B cell (primary cell): ENCODE data around the gene ENTPD1. TPM values are rescaled to one million over a fixed set of nuclear protein-coding genes. Genes with fewer than 3 reads are reported as not detected.
"Not testable (repeated sequence)": the region's sequence is repeated elsewhere in the genome, so short reads cannot be mapped to it uniquely, and the experiment has no call there.

Source experiments
- ATAC-seq: fragments of 200-7000 bp; cut with Tn5 transposase; one replicate; pipeline ENCODE4 v1.10.0; 2021; ENCODE audit warnings: low read depth, mild to moderate bottlenecking, moderate number of reproducible peaks, moderate library complexity
- CTCF ChIA-PET: fragments of 350-600 bp; sonication (Branson Sonifier 250); formaldehyde crosslinking; loops from one replicate; lab custom pipeline; 2021; ENCODE audit warnings: antibody characterized with exemption, inconsistent platforms; lab: Charles Lee
- POLR2A ChIA-PET: fragments of 350-600 bp; sonication (Branson Sonifier 250); formaldehyde crosslinking; loops from one replicate; lab custom pipeline; 2021; ENCODE audit warnings: antibody characterized with exemption; lab: Charles Lee
- DNase-seq: peaks from one replicate; pipeline ENCODE4 v3.0.0; 2013
- H2AFZ ChIP-seq: 2 replicates; pipeline ENCODE4 v1.6.1; 2012; ENCODE audit warnings: mild to moderate bottlenecking, low read depth, low read length; ENCODE audit not compliant: insufficient read depth, poor library complexity, severe bottlenecking
- H3K27ac ChIP-seq, 2 donors: 1 replicate in 1 of 2; 2 replicates in 1 of 2; pipeline ENCODE4 v1.5.1; 2012 to 2013; ENCODE audit warnings: low read length in 2 of 2, mild to moderate bottlenecking in 2 of 2, moderate library complexity in 1 of 2
- H3K27me3 ChIP-seq, 4 experiments: fragments of 200-600 bp in 1 of 4; sonication (generic) in 1 of 4; replicated peaks in 1 of 4; 1 replicate in 2 of 4; 2 replicates in 2 of 4; pipeline versions ENCODE4 v1.6.1 to v1.7.0; 2013 to 2016; ENCODE audit warnings: low read length in 3 of 4, mild to moderate bottlenecking in 2 of 4, mixed read lengths in 1 of 4, moderate library complexity in 1 of 4; ENCODE audit not compliant: insufficient read depth in 4 of 4, control insufficient read depth in 3 of 4; ENCODE audit errors: control extremely low read depth in 1 of 4
- H3K36me3 ChIP-seq, 2 experiments: replicated peaks in 1 of 2; 1 replicate in 1 of 2; 2 replicates in 1 of 2; pipeline versions ENCODE4 v1.6.1 to v1.7.1; 2013; ENCODE audit warnings: low read length in 1 of 2; ENCODE audit not compliant: insufficient read depth in 2 of 2, control insufficient read depth in 1 of 2; ENCODE audit errors: control extremely low read depth in 1 of 2, extremely low read depth in 1 of 2
- H3K4me1 ChIP-seq, 2 donors: fragments of 200-600 bp in 1 of 2; sonication (generic) in 1 of 2; 1 replicate in 1 of 2; 2 replicates in 1 of 2; pipeline versions ENCODE4 v1.5.1 to v1.6.1; 2013 to 2017; ENCODE audit warnings: low read length in 2 of 2; ENCODE audit not compliant: control insufficient read depth in 2 of 2, insufficient read depth in 2 of 2
- H3K4me2 ChIP-seq: replicated peaks from 2 replicates; pipeline ENCODE3; 2012; ENCODE audit warnings: mild to moderate bottlenecking, low read depth, low read length; ENCODE audit not compliant: poor library complexity, severe bottlenecking
- H3K4me3 ChIP-seq, 5 experiments: fragments of 200-600 bp in 1 of 5; sonication (generic) in 1 of 5; 1 replicate in 3 of 5; 2 replicates in 2 of 5; pipeline versions ENCODE4 v1.5.1 to v1.7.0; 2011 to 2016; ENCODE audit warnings: low read length in 4 of 5, mild to moderate bottlenecking in 4 of 5, low read depth in 2 of 5, control low read depth in 1 of 5, moderate library complexity in 1 of 5; ENCODE audit not compliant: insufficient read depth in 1 of 5; ENCODE audit errors: control extremely low read depth in 1 of 5, extremely low read depth in 1 of 5
- H3K79me2 ChIP-seq: fragments of 200-600 bp; sonication (generic); one replicate; pipeline ENCODE4 v1.6.0; 2016; ENCODE audit warnings: low read length; ENCODE audit not compliant: control insufficient read depth, insufficient read depth
- H3K9ac ChIP-seq: fragments of 200-600 bp; sonication (generic); 2 replicates; pipeline ENCODE4 v1.6.1; 2017; ENCODE audit warnings: mild to moderate bottlenecking, low read length, moderate library complexity
- H3K9me3 ChIP-seq, 3 donors: one replicate each; pipeline versions ENCODE4 v1.6.1 to v1.7.1; 2013; ENCODE audit warnings: low read length in 2 of 3; ENCODE audit not compliant: control insufficient read depth in 2 of 3, insufficient read depth in 1 of 3; ENCODE audit errors: control extremely low read depth in 1 of 3
- H4K20me1 ChIP-seq: 2 replicates; pipeline ENCODE4 v1.6.0; 2012; ENCODE audit warnings: mild to moderate bottlenecking, low read length; ENCODE audit not compliant: insufficient read depth, control insufficient read depth, poor library complexity, severe bottlenecking
- H3K27ac Mint-ChIP-seq: one replicate; pipeline ENCODE4 v1.8.0; 2021; ENCODE audit warnings: mixed read lengths
- H3K27me3 Mint-ChIP-seq: one replicate; pipeline ENCODE4 v1.8.0; 2021; ENCODE audit warnings: mixed read lengths
- H3K4me1 Mint-ChIP-seq: one replicate; pipeline ENCODE4 v1.8.0; 2021; ENCODE audit warnings: mixed read lengths
- H3K4me3 Mint-ChIP-seq: one replicate; pipeline ENCODE4 v1.8.0; 2021; ENCODE audit warnings: mixed read lengths
- H3K9me3 Mint-ChIP-seq: one replicate; pipeline ENCODE4 v1.8.0; 2022; ENCODE audit warnings: mixed read lengths; ENCODE audit not compliant: insufficient read depth
- WGBS: methylation state at CpG from one replicate; pipeline ENCODE4 v1.1.5; 2013; ENCODE audit warnings: missing lambda C conversion rate; ENCODE audit not compliant: insufficient coverage; 5-methylcytosine and 5-hydroxymethylcytosine counted together
- intact Hi-C: fragments of 100-400 bp; cut with micrococcal nuclease; formaldehyde crosslinking; loops from one replicate; pipeline ENCODE4 v1.10.0; 2022
- polyA plus RNA-seq: library from polyadenylated mRNA; depleted of rRNA; stranded (reverse); fragments of >200 nt; gene quantifications from 2 replicates; pipeline ENCODE4 v1.2.3, GENCODE V29; 2012
- total RNA-seq, 2 donors: library from RNA; stranded (reverse); fragments of 120-200 nt in 1 of 2; gene quantifications; 1 replicate in 1 of 2; 2 replicates in 1 of 2; pipeline versions ENCODE4 v1.2.3 to v1.2.4, GENCODE V29; 2013 to 2022

Gene ENTPD1
- total and polyA plus RNA-seq, 2 donors (not counting 1 experiment from before 2014, with no cell fraction given), result 25.9 to 96.3 TPM

DNA sequence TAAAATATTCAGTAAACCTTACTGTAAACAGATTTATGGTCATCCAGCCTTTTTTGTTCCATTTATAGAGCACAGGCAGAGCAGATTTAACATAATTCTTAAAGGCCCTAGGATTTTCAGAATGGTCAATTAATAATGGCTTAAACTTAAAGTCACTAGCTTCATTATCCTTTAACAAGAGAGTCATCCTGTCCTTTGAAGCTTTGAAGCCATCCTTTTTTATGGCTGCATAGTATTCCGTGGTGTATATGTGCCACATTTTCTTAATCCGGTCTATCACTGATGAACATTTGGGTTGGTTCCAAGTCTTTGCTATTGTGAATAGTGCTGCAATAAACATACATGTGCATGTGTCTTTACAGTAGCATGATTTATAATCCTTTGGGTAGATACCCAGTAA lies 17.5 kb downstream of the ENTPD1 start:
- POLR2A ChIA-PET, ATAC-seq, H3K9me3 ChIP-seq, H2AFZ ChIP-seq, intact Hi-C loops, H3K27me3 Mint-ChIP-seq, H3K27me3 ChIP-seq, H4K20me1 ChIP-seq, H3K4me3 ChIP-seq, H3K27ac ChIP-seq, DNase-seq, H3K9me3 Mint-ChIP-seq, H3K4me2 ChIP-seq, H3K4me3 Mint-ChIP-seq, H3K9ac ChIP-seq: not testable (repeated sequence)
- CTCF ChIA-PET, result interaction anchor here (1.2 kb wide), 3 partner anchors 9 to 79 kb away, joined by 5 to 9 read pairs (median 5); partner anchors contain the start of gene TCTN3
- 50% methylated on average over 2 of the region's 2 CpGs for WGBS
- peaks cover 83% of the 10 kb centered on the region for H3K4me1 Mint-ChIP-seq
- H3K27ac Mint-ChIP-seq, result peak overlapping the region; percentile 74
- Histone ChIP-seq H3K36me3 (peaks cover 1 to 12% of the 10 kb centered on the region in 2 experiments), H3K79me2 (peaks cover 66% of the 10 kb centered on the region), H3K4me1 (peaks cover 30 to 39% of the 10 kb centered on the region in 2 donors)

DNA sequence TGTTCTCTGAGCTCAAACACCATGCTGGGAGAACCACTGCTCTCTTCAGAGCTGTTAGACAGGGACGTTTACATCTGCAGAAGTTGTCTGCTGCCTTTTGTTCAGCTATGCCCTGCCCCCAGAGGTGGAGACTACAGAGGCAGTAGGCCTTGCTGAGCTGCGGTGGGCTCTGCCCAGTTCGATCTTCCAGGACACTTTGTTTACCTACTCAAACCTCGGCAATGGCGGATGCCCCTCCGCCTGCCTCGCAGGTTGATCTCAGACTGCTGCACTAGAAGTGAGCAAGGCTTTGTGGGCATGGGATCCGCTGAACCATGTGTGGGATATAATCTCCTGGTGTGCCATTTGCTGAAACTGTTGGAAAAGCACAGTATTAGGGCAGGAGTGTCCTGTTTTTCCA lies 21.7 kb downstream of the ENTPD1 start:
- H3K27ac Mint-ChIP-seq, result peak overlapping the region; percentile 71
- intact Hi-C loops, H3K27ac ChIP-seq, POLR2A ChIA-PET, H3K36me3 ChIP-seq, H3K27me3 Mint-ChIP-seq, DNase-seq, ATAC-seq, H3K9me3 Mint-ChIP-seq, H3K9ac ChIP-seq, H3K4me2 ChIP-seq, H4K20me1 ChIP-seq, H3K4me3 ChIP-seq, H3K4me3 Mint-ChIP-seq, H2AFZ ChIP-seq, H3K27me3 ChIP-seq, H3K9me3 ChIP-seq: not testable (repeated sequence)
- 94% methylated on average over 8 of the region's 8 CpGs for WGBS
- H3K4me1 Mint-ChIP-seq, result peaks cover 81% of the 10 kb centered on the region
- Histone ChIP-seq H3K79me2 (peaks cover 73% of the 10 kb centered on the region), H3K4me1 (peaks cover 19 to 31% of the 10 kb centered on the region in 2 donors)
- CTCF ChIA-PET, result interaction anchor here (1.5 to 2.2 kb wide), 5 partner anchors 9 to 84 kb away, joined by 3 to 5 read pairs (median 5); partner anchors contain the start of genes ENTPD1 and TCTN3
